Hepatocyte (in vitro differentiated cells): ENCODE data around the gene RASGRF2. TPM values are rescaled to one million over a fixed set of nuclear protein-coding genes. Genes with fewer than 3 reads are reported as not detected.

Source experiments
- DNase-seq: peaks from one replicate; pipeline ENCODE4 v3.0.0-alpha.2; 2016; ENCODE audit warnings: low spot score
- H2AFZ ChIP-seq: fragments of 200-600 bp; sonication (generic); 2 replicates; pipeline ENCODE4 v1.6.0; 2016; ENCODE audit warnings: antibody characterized with exemption, mild to moderate bottlenecking
- H3K27ac ChIP-seq: fragments of 200-600 bp; sonication (generic); 2 replicates; pipeline ENCODE4 v1.5.1; 2016; ENCODE audit warnings: mild to moderate bottlenecking
- H3K27me3 ChIP-seq: fragments of 200-600 bp; sonication (generic); 2 replicates; pipeline ENCODE4 v1.6.1; 2016
- H3K36me3 ChIP-seq: fragments of 200-600 bp; sonication (generic); replicated peaks from 2 replicates; pipeline ENCODE4 v1.5.1; 2016; ENCODE audit warnings: low read depth; ENCODE audit not compliant: insufficient read depth
- H3K4me1 ChIP-seq: fragments of 200-600 bp; sonication (generic); 2 replicates; pipeline ENCODE4 v1.5.1; 2016; ENCODE audit warnings: mild to moderate bottlenecking, moderate library complexity; ENCODE audit not compliant: insufficient read depth
- H3K4me2 ChIP-seq: fragments of 200-600 bp; sonication (generic); 2 replicates; pipeline ENCODE4 v1.6.0; 2016
- H3K4me3 ChIP-seq: fragments of 200-600 bp; sonication (generic); 2 replicates; pipeline ENCODE4 v1.5.1; 2016; ENCODE audit warnings: mild to moderate bottlenecking
- H3K79me2 ChIP-seq: fragments of 200-600 bp; sonication (generic); 2 replicates; pipeline ENCODE4 v1.6.0; 2017; ENCODE audit warnings: mild to moderate bottlenecking
- H3K9me2 ChIP-seq: fragments of 200-600 bp; sonication (generic); replicated peaks from 2 replicates; pipeline ENCODE4 v1.6.0; 2017; ENCODE audit warnings: mild to moderate bottlenecking; ENCODE audit not compliant: insufficient read depth
- H3K9me3 ChIP-seq: fragments of 200-600 bp; sonication (generic); 2 replicates; pipeline ENCODE4 v1.5.1; 2016; ENCODE audit warnings: low read depth, mild to moderate bottlenecking
- H4K20me1 ChIP-seq: fragments of 200-600 bp; sonication (generic); 2 replicates; pipeline ENCODE4 v1.6.0; 2016; ENCODE audit warnings: mild to moderate bottlenecking; ENCODE audit not compliant: insufficient read depth, poor library complexity, severe bottlenecking
- CTCF ChIP-seq: fragments of 200-600 bp; sonication (generic); IDR thresholded peaks from 2 replicates; pipeline ENCODE4 v1.5.1; 2016; ENCODE audit warnings: antibody characterized with exemption, mild to moderate bottlenecking; ENCODE audit not compliant: poor library complexity
- EZH2 ChIP-seq: fragments of 200-600 bp; sonication (generic); IDR thresholded peaks from 2 replicates; pipeline ENCODE4 v1.6.1; 2016; ENCODE audit warnings: antibody characterized with exemption, mild to moderate bottlenecking, borderline replicate concordance
- EZH2phosphoT487 ChIP-seq: fragments of 200-600 bp; sonication (generic); IDR thresholded peaks from one replicate; pipeline ENCODE4 v1.6.1; 2018; ENCODE audit warnings: antibody characterized with exemption, mild to moderate bottlenecking, low read depth, moderate library complexity; ENCODE audit not compliant: unreplicated experiment, severe bottlenecking
- WGBS: methylation state at CpG from one replicate; pipeline ENCODE4 v1.1.6; 2016; ENCODE audit warnings: low lambda C conversion rate; ENCODE audit errors: missing lambda C conversion rate; 5-methylcytosine and 5-hydroxymethylcytosine counted together
- polyA plus RNA-seq: library from polyadenylated mRNA; unstranded; fragments of >200 nt; fragmentation: Nextera tagmentation; extraction: Ambion mirVana; gene quantifications from 2 replicates; pipeline ENCODE4 v1.2.1, GENCODE V29; 2016
- total RNA-seq: library from RNA; depleted of rRNA; stranded (reverse); fragments of >200 nt; gene quantifications from 2 replicates; pipeline ENCODE4 v1.2.3, GENCODE V29; 2014

RASGRF2 gene
- total and polyA plus RNA-seq, 2 experiments from 2014 or later: 2.0 to 3.3 TPM

GRCh38 chr5:80916676-80917075 is 43.5 kb upstream of the RASGRF2 start:
- no peaks in the 10 kb centered on the region for H3K36me3 ChIP-seq
- no peaks in the 10 kb centered on the region for H3K9me3 ChIP-seq
- DNase-seq: no peak
- H3K4me3 ChIP-seq: no peak overlapping the region
- H3K27me3 ChIP-seq: no peaks in the 10 kb centered on the region
- no peak overlapping the region for H2AFZ ChIP-seq
- WGBS: 74% methylated on average over 4 of the region's 4 CpGs
- no peaks in the 10 kb centered on the region for H4K20me1 ChIP-seq
- TF ChIP-seq EZH2phosphoT487 (no peak), CTCF (no peak), EZH2 (no peak)
- H3K9me2 ChIP-seq: no peaks in the 10 kb centered on the region
- H3K4me2 ChIP-seq: no peak overlapping the region
- peak overlapping the region; percentile 0 for H3K27ac ChIP-seq
- H3K4me1 ChIP-seq: peaks cover 10% of the 10 kb centered on the region
- no peaks in the 10 kb centered on the region for H3K79me2 ChIP-seq

DNA sequence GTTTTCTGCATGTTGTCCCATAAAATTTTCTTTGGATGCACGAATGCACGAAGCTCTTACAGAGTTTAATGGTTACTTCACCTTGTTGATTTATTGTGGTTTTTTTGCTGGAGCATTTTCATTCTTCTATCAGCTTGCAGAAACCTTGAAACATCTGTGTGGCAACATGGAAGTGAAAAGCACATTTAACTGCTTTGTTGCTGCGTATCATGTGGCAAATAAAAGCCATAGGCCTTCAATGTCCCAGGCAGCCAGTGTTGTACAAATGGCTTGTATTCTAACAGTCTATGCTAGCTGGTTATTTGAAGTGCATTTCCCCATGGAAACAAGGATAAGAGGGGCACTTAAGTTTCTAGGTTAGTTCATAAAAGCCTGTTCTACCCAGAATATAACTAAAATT is 42.5 kb upstream of the RASGRF2 start:
- WGBS: 43% methylated on average over 3 of the region's 3 CpGs
- DNase-seq: no peak
- no peaks in the 10 kb centered on the region for H3K9me3 ChIP-seq
- H3K36me3 ChIP-seq: no peaks in the 10 kb centered on the region
- no peaks in the 10 kb centered on the region for H3K9me2 ChIP-seq
- H3K79me2 ChIP-seq: no peaks in the 10 kb centered on the region
- no peaks in the 10 kb centered on the region for H3K27me3 ChIP-seq
- no peak overlapping the region for H2AFZ ChIP-seq
- H3K4me2 ChIP-seq: no peak overlapping the region
- peak overlapping the region; percentile 0 for H3K27ac ChIP-seq
- H3K4me1 ChIP-seq: peaks cover 10% of the 10 kb centered on the region
- no peak for TF ChIP-seq CTCF
- TF ChIP-seq EZH2phosphoT487: no peak
- TF ChIP-seq EZH2: no peak
- no peaks in the 10 kb centered on the region for H4K20me1 ChIP-seq
- H3K4me3 ChIP-seq: no peak overlapping the region

DNA sequence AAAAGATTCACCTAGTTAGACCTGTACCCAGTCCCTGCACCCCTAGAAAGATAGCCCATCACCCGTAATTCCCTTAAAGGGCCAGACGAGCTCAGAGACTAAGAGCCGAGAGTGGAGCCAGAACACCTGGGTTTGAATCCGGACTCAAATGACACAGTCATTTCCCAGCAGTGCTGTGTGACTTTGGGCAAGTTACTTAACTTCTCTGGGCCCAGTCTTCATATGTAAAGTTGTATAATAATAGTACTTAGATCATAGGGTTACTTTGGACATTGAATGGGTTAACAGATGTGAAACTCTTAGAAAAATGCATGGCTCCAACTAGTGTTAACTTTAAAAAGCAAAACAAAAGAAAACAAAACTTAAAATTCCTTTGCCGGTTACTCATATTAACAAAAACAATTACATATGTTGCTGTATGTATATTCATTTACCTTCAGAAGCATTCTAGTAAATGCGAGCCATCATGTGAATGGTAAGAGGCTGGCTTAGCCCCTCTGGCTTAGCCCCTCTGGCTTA is 40.4 kb upstream of the RASGRF2 start:
- H3K4me2 ChIP-seq: no peak overlapping the region
- H3K4me1 ChIP-seq: peaks cover 10% of the 10 kb centered on the region
- WGBS: 89% methylated on average over 6 of the region's 6 CpGs
- H4K20me1 ChIP-seq: no peaks in the 10 kb centered on the region
- no peaks in the 10 kb centered on the region for H3K9me2 ChIP-seq
- H2AFZ ChIP-seq: no peak overlapping the region
- no peak for TF ChIP-seq CTCF
- TF ChIP-seq EZH2phosphoT487: no peak
- TF ChIP-seq EZH2: no peak
- H3K27ac ChIP-seq: no peak overlapping the region
- no peak for DNase-seq
- no peaks in the 10 kb centered on the region for H3K9me3 ChIP-seq
- no peak overlapping the region for H3K4me3 ChIP-seq
- H3K79me2 ChIP-seq: no peaks in the 10 kb centered on the region
- H3K27me3 ChIP-seq: no peaks in the 10 kb centered on the region
- H3K36me3 ChIP-seq: no peaks in the 10 kb centered on the region

GRCh38 chr5:80920333-80920732 is 39.8 kb upstream of the RASGRF2 start:
- TF ChIP-seq EZH2phosphoT487 (no peak), EZH2 (no peak), CTCF (no peak)
- Histone ChIP-seq H3K79me2 (no peaks in the 10 kb centered on the region), H4K20me1 (no peaks in the 10 kb centered on the region), H3K27ac (no peak overlapping the region), H3K36me3 (no peaks in the 10 kb centered on the region), H3K27me3 (no peaks in the 10 kb centered on the region), H3K4me3 (no peak overlapping the region), H3K4me2 (no peak overlapping the region), H3K9me2 (no peaks in the 10 kb centered on the region), H3K4me1 (peaks cover 10% of the 10 kb centered on the region), H2AFZ (no peak overlapping the region), H3K9me3 (no peaks in the 10 kb centered on the region)
- DNase-seq: no peak
